ENCODE results near the gene GABBR2. TPM values are rescaled to one million over a fixed set of nuclear protein-coding genes. Genes with fewer than 3 reads are reported as not detected.

The GABBR2 gene
- total and polyA plus RNA-seq, 9 of the 15 experiments (the other 6 are each of a cell fraction or from before 2014, with no cell fraction given) = 0.15 to 1.9 (median 0.32) TPM

- H3K79me2 ChIP-seq (ENCODE audit: control insufficient read depth, insufficient read depth, low read length) = no peaks in the 10 kb centered on the region
- no peaks in the 10 kb centered on the region for H3K9me1 ChIP-seq (ENCODE audit: control insufficient read depth, insufficient read depth, low read length)
- DNase-seq (ENCODE audit: extremely low read depth in 1 of 4, low spot score in 3 of 4) = no peak
- H3K4me3 ChIP-seq = no peak overlapping the region
- no peak overlapping the region for H2AFZ ChIP-seq (ENCODE audit: low read depth, low read length)
- H3K36me3 ChIP-seq (ENCODE audit: control insufficient read depth, insufficient read depth, low read length) = no peaks in the 10 kb centered on the region
- CTCF ChIA-PET (ENCODE audit: low intra/inter-chr PET ratio) = no interaction called here
- BruUV-seq (replicated peaks) = no TSS peak
- ATAC-seq = no peak
- H3K27ac ChIP-seq (ENCODE audit: extremely low read depth, low read depth, low read length) = no peak overlapping the region
- H4K20me1 ChIP-seq (replicated peaks; ENCODE audit: control insufficient read depth, insufficient read depth, low read length) = no peaks in the 10 kb centered on the region
- POLR2A ChIA-PET = interaction anchor here (1.1 kb wide), 1 partner anchor 71 kb away, joined by 3 read pairs; no protein-coding TSS in a partner anchor
- H3K9me3 ChIP-seq (replicated peaks; ENCODE audit: control insufficient read depth, insufficient read depth, low read depth, low read length) = no peaks in the 10 kb centered on the region
- no peak overlapping the region for H3K9ac ChIP-seq (ENCODE audit: insufficient read depth in 1 of 2, low read depth in 2 of 2, low read length in 2 of 2)
- no peak overlapping the region for H3K4me2 ChIP-seq (ENCODE audit: insufficient read depth, low read length)
- intact Hi-C loops (cut with micrococcal nuclease) (no loop called here), in situ Hi-C loops (cut with MboI) (no loop called here)
- TF ChIP-seq SAFB2 (IDR thresholded peaks at IDR 0.05; ENCODE audit: borderline replicate concordance, low read depth, low read length, severe bottlenecking) (no peak), NUFIP1 (IDR thresholded peaks at IDR 0.05; ENCODE audit: partially characterized antibody) (no peak), NFYB (IDR thresholded peaks at IDR 0.05; ENCODE audit: extremely low read depth, insufficient read length) (no peak), HMG20A (CRISPR knock-in tag; conservative IDR thresholded peaks at IDR 0.05) (no peak), GATAD2A (IDR thresholded peaks at IDR 0.05) (no peak), KLF16 (IDR thresholded peaks at IDR 0.05) (no peak), CAMTA2 (CRISPR knock-in tag; conservative IDR thresholded peaks at IDR 0.05) (no peak), ZBTB1 (CRISPR knock-in tag; IDR thresholded peaks at IDR 0.05; ENCODE audit: borderline replicate concordance, low read depth) (no peak), BCL6 (CRISPR knock-in tag; IDR thresholded peaks at IDR 0.05) (no peak), RAD21 (CRISPR knock-in tag; conservative IDR thresholded peaks at IDR 0.05 in 1 of 2, IDR thresholded peaks at IDR 0.05 in 1 of 2) (no peak), PREB (CRISPR knock-in tag; IDR thresholded peaks at IDR 0.05) (no peak), MECOM (CRISPR knock-in tag; IDR thresholded peaks at IDR 0.05) (no peak), ZNF12 (CRISPR knock-in tag; IDR thresholded peaks at IDR 0.05) (no peak), RNF2 (IDR thresholded peaks at IDR 0.05) (no peak), HOXB6 (CRISPR knock-in tag; IDR thresholded peaks at IDR 0.05; ENCODE audit: borderline replicate concordance) (no peak), TGIF2 (CRISPR knock-in tag; IDR thresholded peaks at IDR 0.05) (no peak), BDP1 (IDR thresholded peaks at IDR 0.05; ENCODE audit: insufficient read depth, insufficient read length) (no peak)
- TF ChIP-seq, protein P1, sequence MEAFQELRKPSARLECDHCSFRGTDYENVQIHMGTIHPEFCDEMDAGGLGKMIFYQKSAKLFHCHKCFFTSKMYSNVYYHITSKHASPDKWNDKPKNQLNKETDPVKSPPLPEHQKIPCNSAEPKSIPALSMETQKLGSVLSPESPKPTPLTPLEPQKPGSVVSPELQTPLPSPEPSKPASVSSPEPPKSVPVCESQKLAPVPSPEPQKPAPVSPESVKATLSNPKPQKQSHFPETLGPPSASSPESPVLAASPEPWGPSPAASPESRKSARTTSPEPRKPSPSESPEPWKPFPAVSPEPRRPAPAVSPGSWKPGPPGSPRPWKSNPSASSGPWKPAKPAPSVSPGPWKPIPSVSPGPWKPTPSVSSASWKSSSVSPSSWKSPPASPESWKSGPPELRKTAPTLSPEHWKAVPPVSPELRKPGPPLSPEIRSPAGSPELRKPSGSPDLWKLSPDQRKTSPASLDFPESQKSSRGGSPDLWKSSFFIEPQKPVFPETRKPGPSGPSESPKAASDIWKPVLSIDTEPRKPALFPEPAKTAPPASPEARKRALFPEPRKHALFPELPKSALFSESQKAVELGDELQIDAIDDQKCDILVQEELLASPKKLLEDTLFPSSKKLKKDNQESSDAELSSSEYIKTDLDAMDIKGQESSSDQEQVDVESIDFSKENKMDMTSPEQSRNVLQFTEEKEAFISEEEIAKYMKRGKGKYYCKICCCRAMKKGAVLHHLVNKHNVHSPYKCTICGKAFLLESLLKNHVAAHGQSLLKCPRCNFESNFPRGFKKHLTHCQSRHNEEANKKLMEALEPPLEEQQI (IDR thresholded peaks at IDR 0.05) = no peak
- WGBS (ENCODE audit: insufficient coverage, low coverage, missing lambda C conversion rate) = 13% methylated on average over 7 of the region's 7 CpGs
- H3K4me1 ChIP-seq (replicated peaks in 1 of 2; ENCODE audit: control insufficient read depth in 2 of 2, insufficient read depth in 2 of 2, low read length in 2 of 2) = no peaks in the 10 kb centered on the region
- no peak for FAIRE-seq
- H3K27me3 ChIP-seq (ENCODE audit: control insufficient read depth in 2 of 2, insufficient read depth in 2 of 2, low read length in 2 of 2) = no peaks in the 10 kb centered on the region
Observed at GRCh38 chr9:98520221-98520960, 188.3 kb downstream of the GABBR2 start.

All from K562 (cell line).